HG03469 (cell line): Measurements from ENCODE around the gene OGFOD1.

Source experiments
- ATAC-seq: cut with Tn5 transposase; IDR thresholded peaks from one replicate; pipeline ENCODE4 v1.9.1; 2021; ENCODE audit warnings: mild to moderate bottlenecking, moderate library complexity, moderate number of reproducible peaks; ENCODE audit not compliant: unreplicated experiment

Gene OGFOD1

DNA sequence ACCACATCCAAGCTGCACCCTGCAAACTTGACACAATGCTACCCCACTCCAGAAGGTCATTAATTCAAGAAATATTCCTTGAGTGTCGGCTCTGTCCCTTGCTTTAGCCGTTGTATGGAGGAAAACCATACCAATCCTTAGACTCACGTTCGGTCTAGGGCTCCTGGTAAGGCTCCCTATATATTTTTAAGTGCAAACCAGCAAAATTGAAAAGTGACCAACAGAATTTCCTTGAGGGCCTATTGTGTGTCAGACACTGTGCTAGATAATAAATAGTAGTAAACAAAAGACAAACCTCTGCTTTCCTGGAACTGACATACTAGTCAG lies 68.9 kb downstream of the OGFOD1 start:
- ATAC-seq, result no peak

DNA sequence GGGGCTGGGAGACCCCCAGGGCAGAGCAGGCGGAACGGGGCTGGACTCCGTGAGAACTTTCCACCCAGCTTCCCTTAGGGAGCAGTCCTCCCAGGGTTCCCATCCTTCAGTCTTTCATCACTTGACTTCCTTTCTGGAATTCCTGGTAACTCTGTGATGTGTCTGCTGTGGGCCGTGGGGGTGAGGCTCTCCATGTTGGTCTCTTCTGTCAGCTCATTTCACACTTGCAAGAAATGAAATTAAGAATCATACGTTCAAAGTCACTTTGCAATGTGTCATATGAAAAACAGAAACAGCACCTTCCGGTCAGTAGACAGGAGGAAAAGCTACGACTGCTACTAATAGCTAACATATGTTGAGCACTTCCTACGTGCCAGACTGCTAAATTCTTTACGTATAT lies 73.9 kb downstream of the OGFOD1 start:
- no peak for ATAC-seq
